Muscle layer of colon (tissue), 2 donors: ENCODE results near the gene PSME3IP1.
"Not testable (repeated sequence)": the region's sequence is repeated elsewhere in the genome, so short reads cannot be mapped to it uniquely, and the experiment has no call there.

Source experiments
- H3K27ac ChIP-seq: one replicate; pipeline ENCODE4 v1.7.0; 2013; ENCODE audit warnings: low read depth, mild to moderate bottlenecking, low read length, moderate library complexity
- H3K27me3 ChIP-seq, 2 donors: one replicate each; pipeline ENCODE4 v1.7.0; 2013; ENCODE audit warnings: low read length in 2 of 2, mild to moderate bottlenecking in 2 of 2; ENCODE audit not compliant: insufficient read depth in 2 of 2, control insufficient read depth in 1 of 2
- H3K36me3 ChIP-seq: one replicate; pipeline ENCODE4 v1.7.0; 2013; ENCODE audit warnings: mild to moderate bottlenecking, low read length; ENCODE audit not compliant: insufficient read depth
- H3K4me1 ChIP-seq: one replicate; pipeline ENCODE4 v1.7.0; 2013; ENCODE audit warnings: mild to moderate bottlenecking, low read length; ENCODE audit not compliant: insufficient read depth
- H3K4me3 ChIP-seq, 2 donors: one replicate each; pipeline ENCODE4 v1.7.0; 2013; ENCODE audit warnings: low read length in 2 of 2, low read depth in 1 of 2, mild to moderate bottlenecking in 1 of 2, moderate library complexity in 1 of 2
- H3K9ac ChIP-seq: one replicate; pipeline ENCODE4 v1.7.0; 2013; ENCODE audit warnings: low read length
- H3K9me3 ChIP-seq: one replicate; pipeline ENCODE4 v1.7.0; 2013; ENCODE audit warnings: mild to moderate bottlenecking, low read length
- donor health status: abdominal sarcoma.
- donor health status: Adenocarcinoma of cecum.

Gene PSME3IP1

DNA sequence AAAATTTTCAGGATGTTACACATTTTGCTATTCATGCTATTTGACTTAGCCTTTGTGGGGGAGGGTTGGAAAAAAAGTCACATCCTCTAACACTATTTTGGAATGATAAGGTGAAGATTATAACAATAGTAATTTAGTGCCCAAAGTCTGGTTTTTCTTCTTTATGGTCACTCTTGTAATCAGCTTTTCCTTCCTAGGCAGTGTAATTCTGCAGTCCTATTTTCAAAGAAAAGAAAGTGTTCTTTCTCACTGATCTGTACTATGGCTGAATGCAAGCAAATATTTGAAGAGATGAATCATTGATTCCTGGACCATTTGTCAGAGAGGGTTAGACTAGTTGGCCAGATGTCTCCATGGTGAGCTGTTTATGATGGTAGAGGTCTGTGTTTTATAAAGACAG lies 8.7 kb upstream of the PSME3IP1 start:
- H3K27me3 ChIP-seq, result no peaks in the 10 kb centered on the region
- peak overlapping the region; percentile 22 for H3K27ac ChIP-seq
- H3K36me3 ChIP-seq, result no peaks in the 10 kb centered on the region
- peaks cover 43% of the 10 kb centered on the region for H3K4me1 ChIP-seq
- H3K4me3 ChIP-seq, result no peak overlapping the region
- peak overlapping the region; percentile 39 for H3K9ac ChIP-seq
- no peaks in the 10 kb centered on the region for H3K9me3 ChIP-seq

DNA sequence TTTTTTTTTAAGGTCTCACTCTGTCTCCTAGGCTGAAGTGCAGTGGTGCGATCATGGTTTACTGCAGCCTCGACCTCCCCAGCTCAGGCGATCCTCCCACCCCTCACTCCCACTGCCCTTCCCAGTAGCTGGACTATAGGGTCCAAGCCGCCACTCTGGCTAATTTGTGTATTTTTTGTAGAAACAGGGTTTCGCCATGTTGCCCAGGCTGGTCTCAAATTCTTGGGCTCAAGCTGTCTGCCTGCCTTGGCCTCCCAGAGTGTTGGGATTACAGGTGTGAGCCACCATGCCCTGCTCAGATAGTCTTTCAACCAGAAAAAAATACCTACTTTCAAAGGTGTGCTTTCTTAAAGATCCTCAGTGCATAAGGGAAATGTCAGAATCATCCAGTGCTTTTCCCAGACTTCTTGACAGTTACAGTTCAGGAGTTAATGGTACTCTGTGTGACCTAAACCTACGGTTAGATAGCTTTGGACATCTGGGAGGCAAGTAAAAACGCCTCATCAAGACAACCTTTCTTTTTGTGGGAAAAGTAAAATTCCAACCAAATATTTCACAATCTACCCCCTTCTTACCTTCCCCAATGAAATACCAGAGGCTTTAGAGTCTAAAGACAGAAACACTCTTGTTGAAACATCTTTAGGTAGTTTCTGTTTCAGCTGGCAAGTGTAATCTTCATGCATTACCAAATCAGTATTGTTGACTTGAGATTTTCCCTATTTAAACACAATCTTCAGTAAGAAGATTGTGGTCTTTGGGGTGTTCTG lies 7.1 kb upstream of the PSME3IP1 start:
- Histone ChIP-seq H3K27ac (no peak overlapping the region), H3K27me3 (no peaks in the 10 kb centered on the region), H3K4me1 (peaks cover 46% of the 10 kb centered on the region), H3K9me3 (no peaks in the 10 kb centered on the region), H3K4me3 (no peak overlapping the region), H3K9ac (no peak overlapping the region), H3K36me3 (no peaks in the 10 kb centered on the region)

DNA sequence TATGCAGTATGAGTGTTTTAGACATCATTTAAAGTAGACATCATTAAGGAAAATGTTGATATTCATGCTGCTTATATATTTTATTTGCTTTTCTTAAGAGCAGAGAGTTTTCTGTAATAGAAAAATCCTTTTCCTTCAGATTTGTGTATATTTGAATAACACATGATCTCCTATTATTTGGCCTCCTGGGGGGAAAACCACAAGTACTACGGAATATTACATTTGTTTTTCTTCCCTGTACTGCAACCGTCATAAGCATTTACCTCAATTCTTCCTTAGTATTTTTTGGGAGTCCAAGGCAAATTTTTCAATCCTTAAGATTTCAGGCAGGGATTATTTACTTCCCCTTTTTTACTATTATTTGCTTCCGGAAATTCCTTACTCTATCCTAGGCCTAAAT lies 6.3 kb upstream of the PSME3IP1 start:
- no peaks in the 10 kb centered on the region for H3K9me3 ChIP-seq
- no peak overlapping the region for H3K27ac ChIP-seq
- no peak overlapping the region for H3K9ac ChIP-seq
- H3K36me3 ChIP-seq, result no peaks in the 10 kb centered on the region
- H3K4me3 ChIP-seq, result no peak overlapping the region
- no peaks in the 10 kb centered on the region for H3K27me3 ChIP-seq
- peaks cover 48% of the 10 kb centered on the region for H3K4me1 ChIP-seq

DNA sequence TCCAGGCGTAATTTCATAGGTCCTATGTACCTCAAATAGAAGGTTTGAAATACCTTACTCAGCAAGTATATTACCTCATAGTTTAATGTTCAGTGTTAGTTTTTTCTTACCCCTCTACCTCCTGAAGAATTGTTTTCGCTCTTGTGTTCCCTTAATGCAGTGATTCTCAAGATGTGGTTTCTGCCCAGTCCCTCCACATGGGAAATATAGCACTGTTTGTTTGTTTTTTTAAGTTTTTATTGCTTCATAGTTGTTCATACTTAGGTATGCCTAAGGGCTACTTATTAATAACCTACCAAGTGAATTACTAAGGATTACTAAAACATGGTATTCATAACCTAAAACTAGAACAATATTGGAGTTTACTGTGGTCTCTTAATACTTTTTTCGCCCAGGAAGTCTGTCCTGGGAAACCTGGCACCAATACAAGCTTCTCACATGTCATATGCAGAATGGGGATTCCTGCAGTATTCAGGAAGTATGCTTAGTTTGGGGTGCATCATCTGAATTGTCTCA lies 5.3 kb upstream of the PSME3IP1 start:
- Histone ChIP-seq H3K9me3 (no peaks in the 10 kb centered on the region), H3K9ac (no peak overlapping the region), H3K4me1 (peaks cover 37% of the 10 kb centered on the region), H3K27ac (no peak overlapping the region), H3K27me3 (no peaks in the 10 kb centered on the region), H3K4me3 (no peak overlapping the region), H3K36me3 (no peaks in the 10 kb centered on the region)

DNA sequence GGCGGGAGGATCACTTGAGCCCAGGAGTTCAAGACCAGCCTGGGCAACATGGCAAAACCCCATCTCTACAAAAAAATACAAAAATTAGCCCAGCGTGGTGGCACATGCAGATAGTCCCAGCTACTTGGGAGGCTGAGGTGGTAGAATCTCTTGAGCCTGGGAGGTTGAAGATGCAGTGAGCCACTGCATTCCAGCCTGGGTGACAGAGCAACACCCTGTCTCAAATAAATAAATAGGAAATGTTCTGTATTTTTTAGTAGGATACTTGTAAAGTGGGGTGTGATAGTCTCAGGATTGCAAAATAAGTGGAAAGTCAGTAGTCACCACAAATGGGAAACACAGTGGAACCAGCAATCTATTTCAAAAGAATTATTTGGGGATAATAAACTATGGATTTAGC lies 4.3 kb upstream of the PSME3IP1 start:
- Histone ChIP-seq H3K9ac (no peak overlapping the region), H3K27ac (no peak overlapping the region), H3K9me3 (no peaks in the 10 kb centered on the region), H3K36me3 (no peaks in the 10 kb centered on the region), H3K4me3 (no peak overlapping the region), H3K4me1 (peaks cover 37% of the 10 kb centered on the region), H3K27me3 (no peaks in the 10 kb centered on the region)

DNA sequence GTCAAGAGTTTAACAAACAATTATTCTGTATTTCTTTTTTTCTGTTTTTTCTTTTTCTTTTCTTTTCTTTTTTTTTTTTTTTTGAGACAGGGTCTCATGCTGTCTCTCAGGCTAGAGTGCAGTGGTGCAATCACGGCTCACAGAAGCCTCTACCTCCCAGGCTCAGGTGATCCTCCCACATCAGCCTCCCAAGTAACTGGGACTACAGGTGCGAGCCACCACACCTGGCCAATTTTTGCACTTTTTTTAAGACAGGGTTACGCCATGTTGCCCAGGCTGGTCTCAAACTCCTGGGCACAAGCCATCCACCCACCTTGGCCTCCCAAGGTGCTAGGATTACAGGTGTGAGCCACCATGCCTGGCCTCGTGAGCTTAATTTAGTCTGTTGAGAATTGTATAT lies 3.7 kb upstream of the PSME3IP1 start:
- H3K4me1 ChIP-seq, result peaks cover 40% of the 10 kb centered on the region
- not testable (repeated sequence) for H3K36me3 ChIP-seq, H3K4me3 ChIP-seq, H3K9me3 ChIP-seq, H3K27ac ChIP-seq, H3K27me3 ChIP-seq, H3K9ac ChIP-seq

DNA sequence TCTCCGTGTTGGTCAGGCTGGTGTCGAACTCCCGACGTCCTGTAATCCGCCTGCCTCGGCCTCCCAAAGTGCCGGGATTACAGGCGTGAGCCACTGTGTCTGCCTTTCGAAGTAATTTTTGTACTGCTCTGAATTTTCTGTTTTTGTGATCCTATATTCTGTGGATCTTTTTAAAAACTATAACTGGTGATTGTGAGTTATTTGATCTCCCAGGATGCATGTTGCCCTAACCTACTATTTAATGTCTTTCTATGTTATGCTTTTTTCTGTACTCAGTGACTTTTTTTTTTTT lies 2.8 kb upstream of the PSME3IP1 start:
- Histone ChIP-seq H3K4me3 (no peak overlapping the region), H3K9ac (no peak overlapping the region), H3K36me3 (no peaks in the 10 kb centered on the region), H3K27me3 (no peaks in the 10 kb centered on the region), H3K9me3 (no peaks in the 10 kb centered on the region), H3K27ac (no peak overlapping the region), H3K4me1 (peaks cover 38% of the 10 kb centered on the region)

DNA sequence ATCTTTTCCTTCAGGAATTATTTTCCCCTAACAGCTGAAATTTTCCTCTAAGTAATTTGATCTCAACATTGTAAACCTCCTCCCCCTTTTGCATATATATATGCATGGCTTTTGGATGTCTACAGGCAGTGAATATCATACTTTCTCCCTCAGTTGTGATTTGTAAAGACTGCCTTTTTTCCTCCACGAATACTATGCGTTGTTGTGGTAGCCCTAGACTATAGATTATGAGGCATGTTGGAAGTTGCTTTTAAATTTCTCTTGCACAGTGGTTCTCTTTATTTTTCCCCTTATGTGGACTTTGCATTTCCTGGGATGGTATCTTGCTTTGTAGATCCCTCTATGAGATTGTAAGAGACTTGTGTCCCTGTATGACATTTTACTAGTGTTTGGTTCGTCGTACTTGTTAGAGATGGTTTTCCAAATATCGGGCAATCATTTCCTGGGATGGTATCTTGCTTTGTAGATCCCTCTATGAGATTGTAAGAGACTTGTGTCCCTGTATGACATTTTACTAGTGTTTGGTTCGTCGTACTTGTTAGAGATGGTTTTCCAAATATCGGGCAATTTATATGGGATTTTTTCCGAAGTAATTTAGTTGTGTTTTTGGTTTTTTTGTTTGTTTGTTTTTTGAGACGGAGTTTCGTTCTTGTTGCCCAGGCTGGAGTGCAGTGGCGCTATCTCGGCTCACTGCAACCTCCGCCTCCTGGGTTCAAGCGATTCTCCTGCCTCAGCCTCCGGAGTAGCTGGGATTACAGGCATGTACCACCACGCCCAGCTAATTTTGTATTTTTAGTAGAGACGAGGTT lies 2.3 kb upstream of the PSME3IP1 start:
- not testable (repeated sequence) for H3K27ac ChIP-seq, H3K9me3 ChIP-seq, H3K36me3 ChIP-seq, H3K27me3 ChIP-seq
- peak overlapping the region; percentile 82 to 96 for H3K4me3 ChIP-seq
- peak overlapping the region; percentile 94 for H3K9ac ChIP-seq
- H3K4me1 ChIP-seq, result peaks cover 38% of the 10 kb centered on the region

DNA sequence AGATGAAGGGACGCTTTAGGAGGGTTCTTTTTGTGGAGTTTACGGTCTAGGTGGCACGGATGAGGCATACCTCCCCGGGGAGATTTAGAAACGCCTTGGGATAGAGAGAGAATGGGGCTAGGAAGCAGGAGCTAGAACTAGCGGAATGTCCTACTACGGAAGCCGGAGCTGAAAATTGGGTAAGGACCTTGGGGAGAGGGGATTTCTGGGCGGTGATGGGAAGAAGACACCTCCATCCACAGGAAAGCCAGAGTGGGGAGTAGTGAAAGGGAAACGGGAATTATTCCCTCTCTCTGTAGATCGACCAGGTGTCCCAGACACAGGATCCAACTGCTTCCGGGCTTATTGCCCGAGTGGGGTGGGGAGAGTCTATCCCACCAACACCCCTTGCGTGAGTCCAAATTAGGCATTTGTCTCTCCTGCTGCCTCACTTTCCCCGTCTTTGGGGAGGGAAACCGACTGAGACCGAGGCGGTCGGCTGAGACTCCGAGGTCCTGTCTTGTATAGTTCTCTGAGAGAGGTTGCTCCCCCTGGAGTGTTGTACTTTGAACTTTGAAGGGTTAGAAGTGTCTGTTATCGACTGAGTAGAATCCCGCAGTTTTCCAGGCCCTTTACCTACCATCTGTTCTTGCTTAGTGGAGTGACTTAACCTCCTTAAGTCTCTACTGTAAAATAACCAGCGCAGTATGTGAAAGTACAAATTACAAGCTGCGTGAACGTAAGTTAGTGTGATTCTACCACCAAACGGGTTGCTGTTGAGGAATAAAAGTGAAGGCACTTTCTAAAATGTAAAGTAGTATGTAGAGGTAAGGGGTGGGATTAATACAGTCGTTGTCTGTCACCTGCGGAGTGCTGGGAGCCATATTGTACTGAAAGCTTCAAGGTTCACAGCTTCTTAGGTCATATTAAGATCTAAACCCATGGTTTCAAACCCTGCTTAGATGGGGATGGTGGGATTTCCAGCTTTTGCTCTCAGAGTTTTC lies 1.3 kb upstream of the PSME3IP1 start:
- H3K9ac ChIP-seq, result peak overlapping the region; percentile 94
- H3K36me3 ChIP-seq, result no peaks in the 10 kb centered on the region
- peaks cover 36% of the 10 kb centered on the region for H3K4me1 ChIP-seq
- H3K4me3 ChIP-seq, result peak overlapping the region; percentile 82 to 96
- no peaks in the 10 kb centered on the region for H3K9me3 ChIP-seq
- H3K27me3 ChIP-seq, result no peaks in the 10 kb centered on the region
- peak overlapping the region; percentile 94 for H3K27ac ChIP-seq

DNA sequence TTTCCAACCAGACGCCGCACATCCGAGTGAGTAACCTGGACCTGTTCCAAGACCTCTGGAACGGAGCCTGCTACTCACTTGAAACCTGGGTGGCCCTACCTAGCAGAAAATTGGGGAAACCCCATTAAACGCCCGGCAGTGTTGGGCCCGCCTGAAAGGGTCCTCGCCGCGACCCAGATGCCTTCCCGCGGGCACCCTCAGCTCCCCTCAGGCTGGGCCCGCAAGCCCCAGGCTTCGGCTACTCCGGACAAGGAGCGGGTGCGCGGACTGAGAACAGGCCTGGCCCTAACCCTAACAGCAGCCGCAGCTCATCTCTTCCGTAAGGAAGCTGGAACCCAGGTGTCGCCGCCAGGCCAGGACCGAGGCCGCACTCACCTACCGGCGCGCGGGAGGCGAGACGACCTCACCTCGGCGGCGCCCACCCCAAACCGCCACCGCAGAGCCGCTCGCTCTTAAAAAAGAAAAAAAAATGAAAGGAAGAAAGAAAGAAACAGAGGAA lies 344 bp downstream of the PSME3IP1 start:
- no peaks in the 10 kb centered on the region for H3K36me3 ChIP-seq
- no peaks in the 10 kb centered on the region for H3K27me3 ChIP-seq
- no peaks in the 10 kb centered on the region for H3K9me3 ChIP-seq
- H3K4me1 ChIP-seq, result peaks cover 21% of the 10 kb centered on the region
- H3K9ac ChIP-seq, result peak overlapping the region; percentile 95
- peak overlapping the region; percentile 94 for H3K27ac ChIP-seq
- peak overlapping the region; percentile 80 to 90 for H3K4me3 ChIP-seq
